Measurements from ENCODE around the gene MTOR.
"Not testable (repeated sequence)": the region's sequence is repeated elsewhere in the genome, so short reads cannot be mapped to it uniquely, and the experiment has no call there.

Gene MTOR

DNA sequence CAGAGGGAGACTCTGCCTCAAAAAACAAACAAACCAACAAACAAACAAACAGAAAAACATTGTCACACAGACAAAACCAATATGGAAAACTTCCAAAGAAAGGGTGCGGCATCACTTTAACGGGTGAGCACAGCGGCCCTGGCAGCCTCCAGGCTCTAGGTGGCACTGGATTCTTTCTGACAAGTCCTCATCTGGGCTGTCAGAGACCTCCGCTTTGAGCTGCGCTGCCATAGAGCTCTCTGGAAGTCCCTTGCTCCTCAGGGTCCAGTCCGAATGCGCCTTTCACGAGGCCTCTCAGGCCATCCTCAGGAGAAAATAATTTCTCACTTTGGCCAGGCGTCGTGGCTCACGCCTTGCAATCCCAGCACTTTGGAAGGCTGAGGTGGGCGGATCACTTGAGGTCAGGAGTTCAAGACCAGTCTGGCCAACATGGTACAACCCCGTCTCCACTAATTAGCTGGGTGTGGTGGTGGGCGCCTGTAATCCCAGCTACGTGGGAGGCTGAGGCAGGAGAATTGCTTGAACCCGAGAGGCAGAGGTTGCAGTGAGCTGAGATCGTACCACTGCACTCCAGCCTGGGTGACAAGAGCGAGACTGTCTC lies 198.3 kb downstream of the MTOR start:
- not testable (repeated sequence) for DNase-seq (ENCODE audit: low read depth)

DNA sequence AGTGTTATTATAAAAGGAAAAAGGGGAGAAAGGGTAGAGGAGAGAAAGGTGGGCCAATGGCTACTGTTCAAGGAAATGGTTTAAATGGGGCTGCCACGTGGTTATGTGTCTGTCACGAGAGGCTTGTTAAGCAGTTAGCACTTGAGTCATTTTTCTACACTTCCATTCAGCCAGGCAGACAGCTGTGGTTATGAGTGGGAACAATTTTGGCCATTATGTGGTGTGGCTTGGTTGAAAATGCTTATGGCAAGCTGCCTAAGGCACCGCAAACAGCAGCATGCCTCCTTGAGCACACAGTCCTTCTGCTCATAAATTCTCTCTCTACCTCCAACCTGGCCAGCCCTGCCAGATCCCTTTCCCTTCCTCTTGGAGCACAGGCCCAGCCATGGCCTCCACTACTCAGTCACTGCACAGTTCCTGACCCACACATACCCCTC lies 199.4 kb downstream of the MTOR start:
- peak; percentile 89 for DNase-seq (ENCODE audit: low read depth)

DNA sequence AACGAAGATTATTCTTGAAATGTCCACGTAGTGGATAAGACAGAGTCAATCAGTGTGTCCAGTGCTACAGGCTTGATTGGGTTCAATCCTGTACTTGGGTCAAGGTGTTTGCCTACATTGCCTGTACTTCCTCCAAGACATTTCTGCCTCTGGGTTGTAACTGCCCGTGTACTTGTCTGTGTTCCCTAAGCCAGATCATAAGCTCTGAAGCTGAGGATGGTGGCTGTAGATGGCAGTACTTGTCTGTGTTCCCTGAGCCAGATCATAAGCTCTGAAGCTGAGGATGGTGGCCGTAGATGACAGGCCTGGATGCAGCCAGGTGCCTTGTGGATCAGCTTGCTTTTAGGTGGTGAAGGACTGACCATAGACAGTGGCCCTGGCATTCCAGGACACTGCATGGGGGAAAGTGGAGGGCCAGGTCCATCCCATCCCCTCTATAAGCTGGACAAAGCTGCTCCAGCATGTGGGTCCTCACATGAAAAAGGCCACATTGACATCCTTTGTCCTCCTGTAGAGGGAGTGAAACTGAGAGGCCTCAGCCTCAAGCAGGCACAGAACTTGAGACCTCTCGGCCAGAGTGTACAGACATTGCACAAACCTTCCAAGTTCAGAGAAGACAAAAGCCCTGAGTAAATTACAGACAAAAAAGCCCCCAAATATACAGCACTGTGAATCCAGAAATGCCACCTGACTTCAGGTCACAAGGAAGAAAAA lies 200.5 kb downstream of the MTOR start:
- DNase-seq (ENCODE audit: low read depth) = no peak

DNA sequence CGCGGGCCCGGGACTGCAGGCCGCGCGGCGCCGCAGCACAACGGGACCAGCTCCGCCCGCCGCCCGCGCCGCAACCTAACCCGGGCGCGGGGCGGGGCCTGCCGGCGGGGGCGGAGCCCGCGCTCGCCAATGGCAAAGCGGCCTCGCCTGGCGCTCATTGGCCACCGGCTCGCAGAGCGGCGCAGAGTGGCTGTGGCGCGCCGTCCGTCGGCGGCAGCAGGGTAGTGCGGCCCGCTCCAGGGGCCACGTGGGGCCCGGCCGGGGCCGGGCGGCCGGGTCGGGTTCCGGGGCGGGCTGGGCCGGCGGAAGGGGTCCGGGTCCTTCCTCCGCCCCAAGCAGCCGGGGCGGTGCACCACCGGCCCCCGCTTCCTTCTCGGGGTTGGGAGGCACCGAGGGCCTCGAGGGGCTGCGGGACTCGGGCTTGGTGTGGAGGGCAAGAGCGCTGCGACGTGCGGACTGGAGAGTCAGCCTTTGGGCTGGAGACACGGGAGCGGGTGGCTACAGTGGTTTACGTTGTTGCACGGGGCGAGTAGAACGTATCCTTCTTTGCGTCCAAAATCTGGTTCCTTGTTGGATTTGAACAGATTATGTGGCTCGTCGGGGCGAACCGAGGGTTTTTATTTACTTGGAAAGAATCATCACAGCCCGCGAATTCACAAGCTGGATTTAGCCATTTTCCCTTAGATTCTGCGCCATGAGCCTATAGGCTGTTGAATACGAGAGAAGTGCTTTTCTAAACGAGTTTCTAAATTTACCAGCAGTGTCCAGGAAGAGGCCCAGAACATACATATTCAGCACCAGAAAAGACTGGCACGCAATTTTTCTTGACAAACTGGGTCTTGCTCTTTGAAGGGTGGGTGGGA lies 202.2 kb downstream of the MTOR start, which contains the start of gene SRM:
SRM (minus strand) TSS at position 51 of the 863 bp plus-strand sequence. CDS start 75 bp downstream, outside the sequence.
- DNase-seq (ENCODE audit: low read depth) = peak; percentile 81

DNA sequence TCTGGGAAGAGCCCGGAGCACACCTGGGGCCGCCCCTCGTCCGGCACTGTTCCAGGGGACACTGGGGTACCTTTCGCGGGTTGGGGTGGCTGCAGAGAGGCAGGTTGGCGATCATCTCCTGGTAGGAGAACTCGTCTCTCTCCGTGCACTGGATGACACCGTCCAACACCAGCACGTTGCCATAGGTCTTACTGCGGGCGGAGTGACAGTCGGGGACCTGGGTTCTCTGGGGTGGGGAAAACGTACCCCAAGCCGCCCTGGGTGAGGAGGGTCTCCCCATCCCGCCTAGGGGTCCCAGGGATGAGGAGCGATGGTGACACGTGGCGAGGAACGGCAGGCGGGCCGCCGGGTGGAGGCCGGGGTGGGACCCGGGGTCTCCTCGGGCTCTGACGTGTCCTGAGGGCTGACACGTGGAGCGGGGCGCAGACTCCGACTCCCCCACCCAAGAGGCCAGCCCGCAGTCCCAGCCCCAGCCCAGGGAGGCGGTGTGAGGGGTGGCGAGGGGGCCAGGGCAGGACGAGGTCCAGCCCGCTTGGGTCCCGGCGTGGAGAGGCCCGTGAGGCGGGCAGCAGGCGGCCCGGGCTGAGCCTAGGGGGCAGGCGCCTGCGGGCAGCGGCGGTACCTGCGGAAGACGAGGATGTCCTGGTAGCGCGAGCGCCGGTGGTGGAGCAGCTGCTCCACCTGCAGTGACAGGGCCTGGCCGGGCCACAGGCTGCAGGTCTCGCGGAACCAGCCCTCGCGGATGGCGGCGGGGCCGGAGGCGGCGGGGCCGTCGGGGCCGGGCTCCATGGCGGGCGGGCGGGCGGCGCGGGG lies 203.0 kb downstream of the MTOR start:
- no peak for DNase-seq (ENCODE audit: low read depth)

DNA sequence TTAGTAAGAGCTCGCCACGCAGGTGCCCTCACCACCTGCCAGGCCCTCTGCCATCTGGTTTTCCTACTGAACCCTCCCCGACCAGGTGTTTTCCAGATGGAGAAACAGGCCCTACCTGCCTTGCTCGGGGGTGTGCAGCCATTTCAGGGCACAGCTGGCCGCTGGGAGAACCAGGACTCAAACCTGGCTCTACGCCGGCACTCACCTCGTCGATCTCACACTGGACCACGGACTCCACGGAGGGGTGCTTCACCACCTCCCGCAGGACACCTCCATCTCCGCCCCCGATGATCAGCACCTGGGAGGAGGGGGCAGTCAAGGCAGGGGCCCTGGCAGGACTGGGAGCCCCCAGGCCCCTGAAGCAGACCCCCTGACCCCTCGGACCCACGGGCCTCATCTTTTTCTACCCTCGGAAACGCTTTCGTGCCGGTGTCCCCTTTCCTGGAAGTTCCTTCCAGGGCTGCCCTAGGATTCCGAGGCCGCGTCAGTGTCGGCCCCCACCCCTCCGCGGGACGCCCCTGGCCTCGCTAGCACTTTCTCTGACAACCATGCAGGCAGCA lies 203.7 kb downstream of the MTOR start:
- DNase-seq (ENCODE audit: low read depth) = no peak

DNA sequence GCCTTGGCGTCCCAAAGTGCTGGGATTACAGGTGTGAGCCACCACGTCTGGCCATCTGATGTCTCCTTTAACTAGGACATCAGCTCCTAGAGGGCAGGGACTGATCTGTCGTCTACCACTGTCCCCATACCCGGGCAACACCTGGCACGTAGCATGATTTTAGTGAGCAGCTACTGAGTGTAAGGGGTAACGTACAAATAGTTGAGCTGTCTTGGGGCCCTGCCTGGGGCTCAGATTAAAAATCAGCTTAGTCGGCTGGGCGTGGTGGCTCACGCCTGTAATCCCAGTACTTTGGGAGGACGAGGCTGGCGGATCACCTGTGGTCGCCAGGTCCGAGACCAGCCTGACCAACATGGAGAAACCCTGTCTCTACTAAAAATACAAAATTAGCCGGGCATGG lies 204.3 kb downstream of the MTOR start:
- no peak for DNase-seq (ENCODE audit: low read depth)

DNA sequence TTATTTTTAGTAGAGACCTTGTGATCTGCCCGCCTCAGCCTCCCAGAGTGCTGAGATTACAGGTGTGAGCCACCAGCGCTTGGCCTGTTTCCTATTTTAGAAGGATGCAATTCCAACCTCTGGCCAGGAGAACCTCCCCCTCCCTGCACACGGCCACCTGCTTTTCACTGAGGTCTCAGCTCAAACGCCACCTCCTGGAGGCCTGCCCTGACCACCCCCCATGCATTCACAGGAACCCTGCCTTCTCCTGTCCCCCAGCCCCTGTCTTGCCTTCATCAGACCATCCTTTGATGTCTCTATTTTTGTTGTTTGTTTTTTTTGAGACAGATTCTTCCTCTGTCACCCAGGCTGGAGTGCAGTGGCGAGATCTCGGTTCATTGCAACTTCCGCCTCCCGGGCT lies 204.9 kb downstream of the MTOR start:
- DNase-seq (ENCODE audit: low read depth) = no peak
